Left ventricle myocardium superior (tissue), 1 donor: ENCODE results near the gene DYNLT2B. TPM values are rescaled to one million over a fixed set of nuclear protein-coding genes. Genes with fewer than 3 reads are reported as not detected.
A peak's percentile ranks its signal among the peaks of the same experiment; 100 is the strongest.
"Not testable (repeated sequence)": the region's sequence is repeated elsewhere in the genome, so short reads cannot be mapped to it uniquely, and the experiment has no call there.

Experiments
- ATAC-seq: fragments of 200-7000 bp; cut with Tn5 transposase; one replicate; pipeline ENCODE4 v1.9.1; 2020; ENCODE audit warnings: mild to moderate bottlenecking, moderate library complexity
- DNase-seq: peaks from one replicate; pipeline ENCODE4 v3.0.0-alpha.2; 2020
- intact Hi-C: fragments of 100-400 bp; cut with micrococcal nuclease; formaldehyde crosslinking; loops from one replicate; pipeline ENCODE4 v1.11.0; 2022
- total RNA-seq: library from RNA; stranded (reverse); fragmentation: NEBNext Ultra II Directional; extraction: Animal tissue kit (Norgen Biotek cat#: 25700); gene quantifications from one replicate; pipeline ENCODE4 v1.2.1, GENCODE V29; 2021
- donor health status: DM: no; HTN: yes; CAD: no; lungs with severe emphysema.

Gene DYNLT2B
- total RNA-seq, 1 donor from 2014 or later = 1.9 TPM

- ATAC-seq (peak; percentile 71), DNase-seq (peak; percentile 66)
- intact Hi-C loops = no loop called here
These were observed 14.1 kb upstream of the DYNLT2B start for GRCh38 chr3:196332168-196332567.

GRCh38 chr3:196327405-196327804 lies 9.4 kb upstream of the DYNLT2B start:
- ATAC-seq (no peak), DNase-seq (no peak)
- intact Hi-C loops = no loop called here

GRCh38 chr3:196326936-196327335 lies 8.9 kb upstream of the DYNLT2B start:
- intact Hi-C loops = no loop called here
- ATAC-seq (no peak), DNase-seq (no peak)

- DNase-seq (no peak), ATAC-seq (no peak)
- intact Hi-C loops = no loop called here
These were observed 5.7 kb upstream of the DYNLT2B start for GRCh38 chr3:196323691-196324090.

- DNase-seq = no peak
- no peak for ATAC-seq
- intact Hi-C loops = no loop called here
These were observed 5.0 kb upstream of the DYNLT2B start for GRCh38 chr3:196323016-196323415.

- DNase-seq (no peak), ATAC-seq (no peak)
- intact Hi-C loops = no loop called here
These were observed 3.1 kb upstream of the DYNLT2B start for GRCh38 chr3:196321162-196321561.

GRCh38 chr3:196320137-196320536 lies 2.1 kb upstream of the DYNLT2B start:
- ATAC-seq (no peak), DNase-seq (no peak)
- intact Hi-C loops = no loop called here

GRCh38 chr3:196316799-196317686 lies 997 bp downstream of the DYNLT2B start:
- intact Hi-C loops, DNase-seq, ATAC-seq: not testable (repeated sequence)

GRCh38 chr3:196315821-196316220 lies 2.2 kb downstream of the DYNLT2B start:
- intact Hi-C loops = no loop called here
- ATAC-seq (no peak), DNase-seq (no peak)

- ATAC-seq (no peak), DNase-seq (no peak)
- intact Hi-C loops = no loop called here
These were observed 3.4 kb downstream of the DYNLT2B start for GRCh38 chr3:196314597-196314996.

- ATAC-seq, DNase-seq, intact Hi-C loops: not testable (repeated sequence)
These were observed 4.0 kb downstream of the DYNLT2B start for GRCh38 chr3:196314086-196314485.

GRCh38 chr3:196302960-196303359 lies 15.1 kb downstream of the DYNLT2B start:
- DNase-seq, intact Hi-C loops, ATAC-seq: not testable (repeated sequence)

GRCh38 chr3:196302551-196302950 lies 15.5 kb downstream of the DYNLT2B start:
- intact Hi-C loops, ATAC-seq, DNase-seq: not testable (repeated sequence)

GRCh38 chr3:196298521-196298920 lies 19.5 kb downstream of the DYNLT2B start:
- intact Hi-C loops = no loop called here
- no peak for ATAC-seq
- no peak for DNase-seq

- ATAC-seq = no peak
- intact Hi-C loops = no loop called here
These were observed 25.6 kb downstream of the DYNLT2B start for GRCh38 chr3:196292286-196292923.

GRCh38 chr3:196288141-196288460 lies 29.9 kb downstream of the DYNLT2B start:
- peak; percentile 33 for ATAC-seq
- no peak for DNase-seq
- intact Hi-C loops = no loop called here

More at GRCh38 chr3:196292286-196292923, 25.6 kb downstream of the DYNLT2B start:
- DNase-seq = no peak

- intact Hi-C loops = no loop called here
These were observed 30.4 kb downstream of the DYNLT2B start, which contains the start of gene PCYT1A for GRCh38 chr3:196287440-196288140. Gene PCYT1A (minus strand): TSS chr3:196287726. CDS start chr3:196270531, 17,195 bp downstream.

GRCh38 chr3:196287090-196287439 lies 31.0 kb downstream of the DYNLT2B start:
- intact Hi-C loops = no loop called here
- no peak for DNase-seq
- ATAC-seq = peak; percentile 51

More at GRCh38 chr3:196287440-196288140, 30.4 kb downstream of the DYNLT2B start, which contains the start of gene PCYT1A:
- ATAC-seq (peak; percentile 97), DNase-seq (peak; percentile 92)

GRCh38 chr3:196284396-196284795 lies 33.6 kb downstream of the DYNLT2B start:
- DNase-seq (no peak), ATAC-seq (no peak)
- intact Hi-C loops = no loop called here

GRCh38 chr3:196281962-196282361 lies 36.1 kb downstream of the DYNLT2B start:
- intact Hi-C loops = no loop called here

More at GRCh38 chr3:196281962-196282361, 36.1 kb downstream of the DYNLT2B start:
- DNase-seq (no peak), ATAC-seq (no peak)
